Stimulated activated CD4-positive, alpha-beta T cell treated with anti-CD3 and anti-CD28 coated beads, Interleukin-1b, Interleukin-23, amount 100 ng/mL, for 48 hours (primary cell): ENCODE data around the gene ANKRD12.

Experiments
- DNase-seq: peaks from one replicate; pipeline ENCODE4 v3.0.0-alpha.2; 2020

The ANKRD12 gene

DNA sequence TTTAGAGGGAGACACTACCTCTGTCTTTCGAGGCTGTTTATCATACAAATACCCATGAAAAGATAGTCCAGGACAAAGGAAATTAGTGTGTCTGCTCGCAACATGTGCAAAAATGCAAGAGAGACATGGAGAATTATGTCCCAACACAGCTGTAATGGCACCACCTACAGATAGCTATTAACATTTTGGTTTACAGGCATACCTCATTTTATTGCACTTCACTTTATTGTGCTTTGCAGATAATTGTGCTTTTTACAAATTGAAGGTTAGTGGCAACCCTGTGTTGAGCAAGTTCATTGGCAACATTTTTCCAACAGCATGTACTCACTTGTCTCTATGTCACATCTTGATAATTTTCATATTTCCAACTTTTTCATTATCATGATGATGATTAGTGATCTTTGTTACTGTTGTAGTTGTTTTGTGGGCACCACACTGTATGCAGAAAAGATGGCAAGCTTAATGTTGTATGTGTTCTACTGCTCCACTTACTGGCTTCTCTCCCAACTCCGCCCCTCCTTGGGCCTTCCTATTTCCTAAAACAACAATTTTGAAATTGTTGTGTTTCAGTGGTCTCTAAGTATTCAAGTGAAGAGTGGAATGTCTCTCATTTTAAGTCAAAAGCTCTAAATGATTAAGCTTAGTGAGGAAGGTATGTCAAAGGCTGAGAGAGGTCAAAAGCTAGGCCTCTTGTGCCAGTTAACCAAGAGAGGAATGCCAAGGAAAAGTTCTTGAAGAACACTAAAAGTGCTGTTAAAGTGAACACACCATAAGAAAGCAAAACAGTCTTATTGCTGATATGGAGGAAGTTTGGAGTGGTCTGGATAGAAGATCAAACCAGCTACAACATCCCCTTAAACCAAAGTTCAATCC, 52.0 kb downstream of the ANKRD12 start:
- no peak for DNase-seq

- no peak for DNase-seq
These were observed 52.9 kb downstream of the ANKRD12 start for GRCh38 chr18:9189491-9189890.

GRCh38 chr18:9191658-9192256, 55.2 kb downstream of the ANKRD12 start:
- no peak for DNase-seq

DNA sequence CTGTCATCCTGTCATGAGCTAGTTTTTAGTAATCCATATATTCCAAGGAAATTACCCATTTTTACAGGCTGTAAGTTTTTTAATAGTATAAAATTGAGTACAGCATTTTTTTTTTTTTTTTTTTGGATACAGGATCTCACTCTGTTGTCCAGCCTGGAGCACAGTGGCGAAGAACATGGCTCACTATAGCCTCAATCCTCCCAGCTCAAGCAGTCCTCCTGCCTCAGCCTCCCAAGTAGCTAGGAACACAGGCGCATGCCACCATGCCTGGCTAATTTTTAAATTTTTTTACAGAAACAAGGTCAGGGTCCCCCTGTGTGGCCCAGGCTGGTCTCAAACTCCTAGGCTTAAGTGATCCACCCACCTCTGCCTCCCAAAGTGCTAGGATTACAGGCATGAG, 56.5 kb downstream of the ANKRD12 start:
- no peak for DNase-seq

DNA sequence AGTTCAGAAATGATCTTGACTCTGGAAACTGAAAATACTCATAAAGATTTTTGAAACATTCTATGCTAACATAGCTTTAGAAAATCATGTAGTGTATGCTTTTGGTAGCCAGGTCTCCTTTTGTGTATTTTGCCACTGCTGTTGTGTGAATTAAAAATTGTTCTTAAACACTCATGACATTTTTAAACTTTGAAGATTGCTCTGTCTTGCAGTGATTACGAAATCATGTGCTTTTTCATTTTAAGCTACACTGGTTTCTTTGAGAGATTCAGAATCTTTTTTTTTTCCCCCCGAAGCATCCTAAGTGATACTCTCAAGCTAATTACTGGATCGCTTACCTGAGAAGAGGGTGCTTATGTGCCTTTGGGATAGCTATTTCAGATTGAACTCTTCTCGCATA, 60.0 kb downstream of the ANKRD12 start:
- DNase-seq, result no peak

DNA sequence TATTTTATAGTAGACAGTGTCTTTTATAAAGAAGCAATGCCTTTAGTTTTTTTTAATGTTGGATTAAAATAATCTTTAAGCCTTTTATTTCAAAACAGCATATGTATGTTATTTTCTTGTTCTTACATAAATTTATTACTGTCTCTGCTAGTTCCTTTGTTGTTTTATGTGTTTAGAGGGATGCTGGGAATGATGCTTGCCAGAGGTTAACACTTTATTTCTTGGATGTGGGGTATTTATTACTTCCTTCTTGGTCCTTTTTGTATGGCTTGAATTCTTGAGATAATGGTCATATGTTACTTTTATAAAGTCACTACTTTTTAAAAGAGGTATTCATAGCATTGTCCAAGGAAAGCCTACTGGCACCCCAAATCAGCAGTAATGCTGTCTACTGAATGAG, 63.1 kb downstream of the ANKRD12 start:
- DNase-seq, result no peak

DNA sequence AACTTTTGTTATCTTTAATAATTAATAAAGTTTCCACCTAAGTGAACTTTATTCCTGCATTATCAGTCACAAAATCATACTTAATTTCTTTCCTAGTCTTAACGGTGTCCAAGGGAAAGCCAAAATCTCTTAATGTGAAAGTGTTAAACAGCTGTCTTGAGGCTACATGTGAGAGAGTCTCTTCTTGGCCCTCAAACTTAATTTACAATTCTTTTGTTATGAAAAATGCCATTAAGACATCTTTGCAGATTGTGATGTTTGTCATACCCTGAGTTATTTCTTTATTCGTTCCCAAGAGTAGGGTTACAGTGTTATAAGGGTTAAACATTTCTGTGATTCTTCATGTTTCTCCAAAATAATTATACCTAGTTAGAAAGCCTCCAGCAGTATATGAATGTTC, 64.6 kb downstream of the ANKRD12 start:
- no peak for DNase-seq

- no peak for DNase-seq
These were observed 68.1 kb downstream of the ANKRD12 start for GRCh38 chr18:9204659-9205058.

DNA sequence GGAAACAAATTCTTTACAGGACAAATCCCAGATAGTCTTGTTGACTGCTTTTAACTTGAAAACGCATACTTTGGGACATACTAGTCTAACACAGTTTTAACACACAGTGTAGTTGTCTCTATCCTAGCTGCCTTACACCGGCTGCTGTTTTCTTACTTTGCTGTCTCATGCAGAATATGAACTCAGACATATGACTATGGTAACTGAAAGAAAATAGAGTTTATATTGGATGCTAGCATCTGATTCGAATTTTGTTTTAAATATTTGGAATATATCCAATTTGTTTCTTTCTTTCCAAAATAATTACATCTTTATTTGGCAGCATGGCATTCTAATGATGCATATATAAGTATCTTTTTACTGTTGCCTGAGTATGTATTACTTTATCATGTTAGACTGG, 69.8 kb downstream of the ANKRD12 start:
- DNase-seq, result no peak

DNA sequence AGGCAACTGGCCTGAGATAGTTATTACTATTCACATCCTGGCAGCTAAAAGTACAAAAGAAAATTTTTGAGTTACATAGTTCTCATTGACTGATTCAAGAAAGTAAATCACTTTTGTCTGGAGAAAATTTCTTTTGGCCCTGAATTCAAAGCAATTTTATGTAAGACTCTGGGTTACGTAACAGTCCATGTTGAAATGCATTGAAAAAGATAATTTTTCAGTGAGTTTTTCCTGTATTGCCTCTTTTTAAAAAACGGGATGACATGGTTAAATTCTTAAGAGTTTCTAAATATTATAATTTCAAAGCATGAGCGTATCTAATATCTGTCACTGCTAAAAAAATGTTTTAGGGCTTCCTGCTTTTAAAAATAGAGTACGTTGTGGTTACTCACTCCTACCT, 72.7 kb downstream of the ANKRD12 start:
- no peak for DNase-seq

DNA sequence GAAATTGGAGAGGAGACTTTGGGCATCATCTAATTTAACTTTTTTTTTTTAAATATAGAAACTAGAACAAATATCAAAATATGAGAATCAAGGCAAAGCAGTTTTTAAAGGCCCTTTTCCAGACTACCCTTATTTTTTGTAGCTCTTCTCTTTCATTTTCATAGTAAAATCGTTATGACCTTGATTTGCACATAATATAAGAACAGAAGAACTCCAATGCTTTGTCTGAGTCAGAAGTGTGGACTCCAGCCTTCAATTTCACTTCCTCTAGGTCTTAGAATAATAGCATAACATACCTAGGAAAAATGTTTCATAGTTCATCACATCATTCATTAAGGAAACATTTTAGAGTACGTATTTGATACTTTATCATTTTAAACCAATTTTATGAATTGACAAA, 74.4 kb downstream of the ANKRD12 start:
- no peak for DNase-seq

- DNase-seq, result no peak
These were observed 75.4 kb downstream of the ANKRD12 start for GRCh38 chr18:9211955-9212354.

GRCh38 chr18:9215221-9215933, 78.8 kb downstream of the ANKRD12 start:
- no peak for DNase-seq

DNA sequence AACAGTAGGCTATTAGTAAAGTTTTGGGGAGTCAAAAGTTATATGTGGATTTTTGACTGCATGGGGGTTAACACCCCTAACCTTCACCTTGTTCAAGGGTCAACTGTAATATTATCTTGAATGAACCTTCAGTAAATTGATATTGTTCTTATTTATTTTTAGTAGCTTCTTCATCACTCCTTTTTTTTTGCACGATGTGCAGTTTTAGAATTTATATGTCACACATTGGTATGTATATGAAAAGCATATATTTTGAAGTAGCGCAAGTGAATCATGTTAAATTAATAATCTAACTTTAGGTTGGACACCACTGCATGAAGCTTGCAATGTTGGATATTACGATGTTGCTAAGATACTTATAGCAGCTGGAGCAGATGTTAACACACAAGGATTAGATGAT, 79.9 kb downstream of the ANKRD12 start:
- DNase-seq, result no peak

DNA sequence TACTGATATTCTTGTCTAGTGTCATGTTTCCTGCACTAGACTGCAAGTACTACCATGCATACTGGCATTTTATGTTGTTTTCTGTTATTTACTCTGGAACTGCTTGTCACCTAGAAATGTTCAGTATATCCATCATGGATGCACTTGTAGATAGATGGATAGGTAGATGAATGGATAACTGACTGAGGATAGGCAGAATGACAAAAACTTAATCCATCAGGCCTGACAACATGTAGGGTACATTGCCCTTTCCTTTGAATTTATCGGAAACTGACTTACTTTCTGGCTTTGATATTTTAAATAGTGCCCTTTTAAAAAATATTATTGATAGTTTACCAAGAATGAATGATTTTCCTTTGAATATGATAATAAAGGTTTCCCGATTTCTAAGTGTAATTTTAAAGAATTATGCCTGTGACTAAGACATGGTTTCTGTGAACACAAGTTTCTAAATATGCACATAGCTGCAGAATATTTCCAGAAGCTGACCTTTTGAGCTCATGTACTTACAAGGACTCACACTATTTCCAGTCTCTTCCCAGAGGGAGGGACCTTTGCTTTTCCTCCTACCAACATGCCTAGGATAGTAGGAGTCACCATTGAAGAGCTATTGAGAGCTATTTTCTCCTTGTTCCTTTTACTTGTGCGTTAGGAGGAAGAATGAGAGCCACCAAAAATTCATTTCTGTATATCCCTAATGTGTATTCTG, 81.3 kb downstream of the ANKRD12 start:
- DNase-seq, result no peak

DNA sequence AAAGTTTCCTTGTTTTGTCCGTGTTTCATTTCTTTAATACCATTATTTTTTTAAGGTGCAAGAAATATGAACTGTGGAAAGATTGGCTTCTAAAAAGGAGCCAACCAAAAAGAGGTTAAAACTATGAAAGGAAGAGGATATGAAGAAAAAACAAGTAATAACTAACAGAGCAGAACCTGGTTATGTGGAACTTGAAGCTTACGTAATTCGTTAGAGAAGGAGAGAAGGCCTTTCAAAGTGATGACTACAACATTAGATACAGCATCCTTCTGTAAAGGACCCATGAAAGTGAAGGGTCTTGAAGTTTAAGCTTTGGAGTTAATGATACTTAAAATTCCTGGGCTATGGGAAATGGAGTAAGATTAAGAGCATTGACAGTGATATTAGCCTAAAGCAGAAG, 84.5 kb downstream of the ANKRD12 start:
- no peak for DNase-seq

DNA sequence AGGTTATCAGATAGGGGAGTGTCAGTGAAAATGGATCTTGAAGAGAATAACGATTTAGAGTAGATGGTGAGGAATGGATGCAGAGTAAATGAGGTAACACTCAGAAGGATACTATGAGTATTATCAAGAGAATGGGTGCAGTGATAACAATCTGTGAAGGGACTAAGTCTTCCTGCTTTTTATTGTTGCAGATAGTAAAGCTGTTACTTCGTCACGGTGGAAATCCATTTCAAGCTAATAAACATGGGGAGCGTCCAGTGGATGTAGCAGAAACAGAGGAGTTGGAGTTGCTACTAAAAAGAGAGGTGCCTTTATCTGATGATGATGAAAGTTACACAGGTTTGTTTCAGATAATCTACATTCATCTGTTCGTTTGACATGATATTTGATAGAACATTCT, 85.1 kb downstream of the ANKRD12 start:
- DNase-seq, result no peak

DNA sequence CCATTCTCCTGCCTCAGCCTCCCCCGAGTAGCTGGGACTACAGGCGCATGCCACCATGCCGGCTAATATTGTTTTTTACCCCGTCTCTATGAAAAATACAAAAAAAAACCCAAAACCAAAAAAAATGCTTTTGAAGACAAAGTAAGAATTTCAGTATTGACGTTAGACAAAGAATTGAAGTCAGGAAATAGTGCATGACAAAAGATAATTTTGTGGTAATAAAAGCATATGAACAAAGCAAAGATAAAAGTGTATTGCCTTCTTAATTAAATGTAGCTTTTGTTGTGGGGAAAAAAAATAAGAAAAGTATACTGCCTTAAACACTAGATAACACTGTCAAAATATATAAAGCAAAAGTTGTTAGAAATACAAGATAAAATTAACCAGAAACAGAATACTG, 86.8 kb downstream of the ANKRD12 start:
- no peak for DNase-seq

GRCh38 chr18:9226463-9226862, 89.9 kb downstream of the ANKRD12 start:
- DNase-seq, result no peak

DNA sequence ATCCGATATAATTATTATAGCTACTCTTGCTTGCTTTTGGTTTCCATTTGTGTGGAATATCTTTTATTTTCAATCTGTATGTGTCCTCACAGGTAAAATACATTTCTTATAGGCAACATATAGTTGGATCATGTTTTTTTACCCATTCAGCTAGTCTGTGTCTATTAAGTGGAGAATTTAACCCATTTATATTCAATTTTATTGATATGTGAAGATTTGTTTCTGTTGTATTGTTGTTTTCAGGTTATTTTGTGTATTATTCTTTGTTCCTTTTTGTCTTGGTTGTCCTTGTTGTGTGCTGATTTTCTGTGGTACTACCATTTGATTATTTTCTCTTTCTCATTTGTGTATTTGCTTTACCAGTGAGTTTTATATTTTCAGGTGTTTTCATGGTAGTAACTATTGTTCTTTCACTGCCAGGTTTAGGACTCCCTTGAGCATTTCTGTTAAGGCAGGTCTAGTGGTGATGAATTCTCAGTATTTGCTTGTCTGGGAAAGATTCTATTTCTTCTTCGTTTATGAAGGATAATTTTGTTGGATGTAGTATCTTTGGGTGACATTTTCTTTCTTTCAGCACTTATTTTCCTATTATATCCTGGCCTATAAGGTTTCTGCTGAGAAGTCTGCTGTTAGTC, 95.4 kb downstream of the ANKRD12 start:
- no peak for DNase-seq

DNA sequence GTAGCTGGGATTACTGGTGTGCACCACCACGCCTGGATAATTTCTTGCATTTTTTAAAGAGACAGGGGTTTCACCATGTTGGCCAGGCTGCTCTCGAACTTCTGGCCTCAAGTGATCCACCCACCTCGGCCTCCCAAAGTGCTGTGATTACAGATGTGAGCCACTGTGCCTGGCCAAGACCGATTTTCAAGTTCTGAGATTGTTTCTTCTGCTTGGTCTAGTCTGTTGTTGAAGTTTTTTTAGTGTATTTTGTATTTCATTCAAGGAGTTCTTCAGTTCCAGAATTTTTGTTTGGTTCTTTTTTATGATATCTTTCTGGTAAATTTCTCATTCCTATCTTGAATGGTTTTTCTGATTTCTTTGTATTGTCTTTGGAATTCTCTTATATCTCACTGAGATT, 96.4 kb downstream of the ANKRD12 start:
- DNase-seq, result no peak

DNA sequence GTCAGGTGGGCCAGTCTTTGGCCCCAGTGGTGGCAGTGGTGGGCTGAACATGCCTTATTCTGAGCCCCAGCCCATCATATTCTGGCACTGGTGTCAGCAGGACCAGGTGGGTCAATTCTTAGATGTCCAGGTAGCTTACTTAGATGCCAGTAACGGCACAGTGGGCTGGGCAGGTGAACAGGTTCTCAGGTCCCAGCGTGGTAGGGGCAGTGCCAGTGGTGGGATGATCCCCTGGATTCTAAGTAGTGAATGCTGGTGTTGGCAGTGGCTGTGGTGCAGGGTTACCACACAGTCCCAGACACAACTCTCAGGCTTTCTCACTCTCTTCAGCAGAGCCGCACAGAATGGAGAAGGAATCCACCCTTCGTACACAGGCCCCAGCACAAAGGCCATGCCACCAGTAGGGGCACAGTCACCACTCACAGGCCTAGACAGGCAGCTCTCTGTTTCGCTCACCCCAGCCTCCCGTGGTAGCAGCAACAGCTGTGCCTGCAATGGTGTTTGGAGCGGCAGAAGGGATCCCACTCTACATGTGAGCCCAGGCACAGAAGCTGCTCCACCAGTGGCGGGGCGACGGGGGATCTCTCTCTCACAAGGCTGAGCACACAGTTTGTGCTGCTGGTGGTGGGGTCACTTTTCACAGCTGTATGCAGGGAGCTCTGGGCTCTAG, 97.3 kb downstream of the ANKRD12 start:
- no peak for DNase-seq
